ENCODE measurements around the gene THSD4.

GRCh38 chr15:71596672-71597071 is 481.4 kb downstream of the THSD4 start:
- TF ChIP-seq POLR2A (IDR thresholded peaks at IDR 0.05; ENCODE audit: low read depth, low read length): no peak
- no peak for TF ChIP-seq POLR2AphosphoS5 (IDR thresholded peaks at IDR 0.05; ENCODE audit: low read depth, low read length)
